Activated naive CD8-positive, alpha-beta T cell treated with anti-CD3 and anti-CD28 coated beads, Interleukin-2, amount 50 U/mL, for 24 hours (primary cell): Measurements from ENCODE around the gene FAM83D.
A peak's percentile ranks its signal among the peaks of the same experiment; 100 is the strongest.

ENCODE experiments used
- ATAC-seq: fragments of 150-1000 bp; cut with Tn5 transposase; one replicate; pipeline ENCODE4 v1.10.0; 2021
- DNase-seq: peaks from one replicate; pipeline ENCODE4 v3.0.0; 2021
- H3K27ac Mint-ChIP-seq: one replicate; pipeline ENCODE4 v1.8.0; 2021; ENCODE audit warnings: mild to moderate bottlenecking, mixed read lengths
- H3K27me3 Mint-ChIP-seq: one replicate; pipeline ENCODE4 v1.8.0; 2021; ENCODE audit warnings: mixed read lengths
- H3K36me3 Mint-ChIP-seq: one replicate; pipeline ENCODE4 v1.8.0; 2021; ENCODE audit warnings: low read depth, mixed read lengths
- H3K4me1 Mint-ChIP-seq: one replicate; pipeline ENCODE4 v1.8.0; 2021; ENCODE audit warnings: mixed read lengths
- H3K4me3 Mint-ChIP-seq: one replicate; pipeline ENCODE4 v1.8.0; 2021; ENCODE audit warnings: mild to moderate bottlenecking, moderate library complexity, mixed read lengths
- H3K9me3 Mint-ChIP-seq: one replicate; pipeline ENCODE4 v1.8.0; 2021; ENCODE audit warnings: mixed read lengths

The FAM83D gene

GRCh38 chr20:38926142-38926933, at the start of gene FAM83D:
Gene FAM83D, plus strand, starts transcription at chr20:38926417. Its CDS starts 26 bp downstream, at chr20:38926443.
- H3K4me1 Mint-ChIP-seq = peaks cover 31% of the 10 kb centered on the region
- H3K36me3 Mint-ChIP-seq = peaks cover 19% of the 10 kb centered on the region
- peak; percentile 95 for DNase-seq
- H3K9me3 Mint-ChIP-seq = no peaks in the 10 kb centered on the region
- ATAC-seq = peak; percentile 92
- H3K4me3 Mint-ChIP-seq = peak within 1 kb of the TSS; percentile 83
- peak within 1 kb of the TSS; percentile 54 for H3K27ac Mint-ChIP-seq
- H3K27me3 Mint-ChIP-seq = no peaks in the 10 kb centered on the region

GRCh38 chr20:38877483-38877882, 48.7 kb upstream of the FAM83D start:
- H3K4me3 Mint-ChIP-seq = no peak overlapping the region
- peak overlapping the region; percentile 66 for H3K27ac Mint-ChIP-seq

GRCh38 chr20:38878866-38879265, 47.4 kb upstream of the FAM83D start:
- Mint-ChIP-seq H3K27me3 (no peaks in the 10 kb centered on the region), H3K36me3 (peaks cover 31% of the 10 kb centered on the region), H3K9me3 (no peaks in the 10 kb centered on the region), H3K27ac (peak overlapping the region; percentile 45), H3K4me1 (peaks cover 93% of the 10 kb centered on the region), H3K4me3 (no peak overlapping the region)
- no peak for ATAC-seq
- no peak for DNase-seq

More at GRCh38 chr20:38877483-38877882, 48.7 kb upstream of the FAM83D start:
- Mint-ChIP-seq H3K36me3 (peaks cover 28% of the 10 kb centered on the region), H3K9me3 (no peaks in the 10 kb centered on the region), H3K4me1 (peaks cover 95% of the 10 kb centered on the region), H3K27me3 (peaks cover 2% of the 10 kb centered on the region)
- DNase-seq (no peak), ATAC-seq (no peak)

GRCh38 chr20:38880952-38881735, 45.1 kb upstream of the FAM83D start:
- no peaks in the 10 kb centered on the region for H3K27me3 Mint-ChIP-seq
- H3K36me3 Mint-ChIP-seq = peaks cover 34% of the 10 kb centered on the region
- peak overlapping the region; percentile 8 for H3K4me3 Mint-ChIP-seq
- ATAC-seq = peak; percentile 38
- DNase-seq = no peak
- peak overlapping the region; percentile 67 for H3K27ac Mint-ChIP-seq
- no peaks in the 10 kb centered on the region for H3K9me3 Mint-ChIP-seq
- peaks cover 78% of the 10 kb centered on the region for H3K4me1 Mint-ChIP-seq

GRCh38 chr20:38881806-38882440, 44.3 kb upstream of the FAM83D start:
- H3K27ac Mint-ChIP-seq = peak overlapping the region; percentile 58
- H3K36me3 Mint-ChIP-seq = peaks cover 35% of the 10 kb centered on the region
- DNase-seq (no peak), ATAC-seq (no peak)
- H3K4me3 Mint-ChIP-seq = no peak overlapping the region
- no peaks in the 10 kb centered on the region for H3K27me3 Mint-ChIP-seq
- no peaks in the 10 kb centered on the region for H3K9me3 Mint-ChIP-seq
- H3K4me1 Mint-ChIP-seq = peaks cover 72% of the 10 kb centered on the region

GRCh38 chr20:38882600-38882999, 43.6 kb upstream of the FAM83D start:
- H3K9me3 Mint-ChIP-seq = no peaks in the 10 kb centered on the region
- peaks cover 68% of the 10 kb centered on the region for H3K4me1 Mint-ChIP-seq
- no peak overlapping the region for H3K4me3 Mint-ChIP-seq
- ATAC-seq (no peak), DNase-seq (no peak)
- peaks cover 34% of the 10 kb centered on the region for H3K36me3 Mint-ChIP-seq
- H3K27me3 Mint-ChIP-seq = no peaks in the 10 kb centered on the region
- H3K27ac Mint-ChIP-seq = peak overlapping the region; percentile 72

- H3K27ac Mint-ChIP-seq = peak overlapping the region; percentile 72
- H3K27me3 Mint-ChIP-seq = no peaks in the 10 kb centered on the region
- H3K9me3 Mint-ChIP-seq = no peaks in the 10 kb centered on the region
- ATAC-seq (peak; percentile 8), DNase-seq (no peak)
- peaks cover 32% of the 10 kb centered on the region for H3K36me3 Mint-ChIP-seq
- no peak overlapping the region for H3K4me3 Mint-ChIP-seq
- H3K4me1 Mint-ChIP-seq = peaks cover 61% of the 10 kb centered on the region
Observed at GRCh38 chr20:38883081-38883980, 42.9 kb upstream of the FAM83D start.

GRCh38 chr20:38883981-38884733, 42.1 kb upstream of the FAM83D start:
- no peak for ATAC-seq
- Mint-ChIP-seq H3K9me3 (no peaks in the 10 kb centered on the region), H3K27me3 (no peaks in the 10 kb centered on the region), H3K27ac (no peak overlapping the region), H3K4me3 (no peak overlapping the region), H3K4me1 (peaks cover 57% of the 10 kb centered on the region), H3K36me3 (peaks cover 29% of the 10 kb centered on the region)
- no peak for DNase-seq

GRCh38 chr20:38885357-38885756, 40.9 kb upstream of the FAM83D start:
- ATAC-seq = no peak
- no peaks in the 10 kb centered on the region for H3K27me3 Mint-ChIP-seq
- no peak for DNase-seq
- no peaks in the 10 kb centered on the region for H3K9me3 Mint-ChIP-seq
- H3K4me1 Mint-ChIP-seq = peaks cover 61% of the 10 kb centered on the region
- H3K27ac Mint-ChIP-seq = no peak overlapping the region
- no peak overlapping the region for H3K4me3 Mint-ChIP-seq
- peaks cover 31% of the 10 kb centered on the region for H3K36me3 Mint-ChIP-seq

- Mint-ChIP-seq H3K4me1 (peaks cover 56% of the 10 kb centered on the region), H3K4me3 (no peak overlapping the region)
- no peak for DNase-seq
Observed at GRCh38 chr20:38888059-38888831, 38.0 kb upstream of the FAM83D start.

GRCh38 chr20:38889050-38889449, 37.2 kb upstream of the FAM83D start:
- peak overlapping the region; percentile 37 for H3K27ac Mint-ChIP-seq
- DNase-seq = no peak
- peaks cover 57% of the 10 kb centered on the region for H3K4me1 Mint-ChIP-seq
- H3K36me3 Mint-ChIP-seq = peaks cover 26% of the 10 kb centered on the region
- no peaks in the 10 kb centered on the region for H3K27me3 Mint-ChIP-seq
- ATAC-seq = no peak
- no peak overlapping the region for H3K4me3 Mint-ChIP-seq
- no peaks in the 10 kb centered on the region for H3K9me3 Mint-ChIP-seq

More at GRCh38 chr20:38888059-38888831, 38.0 kb upstream of the FAM83D start:
- ATAC-seq = no peak
- H3K9me3 Mint-ChIP-seq = no peaks in the 10 kb centered on the region
- H3K27ac Mint-ChIP-seq = no peak overlapping the region
- H3K36me3 Mint-ChIP-seq = peaks cover 29% of the 10 kb centered on the region
- H3K27me3 Mint-ChIP-seq = no peaks in the 10 kb centered on the region

- ATAC-seq (no peak), DNase-seq (no peak)
- Mint-ChIP-seq H3K4me3 (no peak overlapping the region), H3K27me3 (no peaks in the 10 kb centered on the region), H3K9me3 (no peaks in the 10 kb centered on the region), H3K36me3 (peaks cover 32% of the 10 kb centered on the region), H3K27ac (peak overlapping the region; percentile 96), H3K4me1 (peaks cover 58% of the 10 kb centered on the region)
Observed at GRCh38 chr20:38889792-38890496, 36.3 kb upstream of the FAM83D start.
